ENCODE results near the gene TMEM72. TPM values are rescaled to one million over a fixed set of nuclear protein-coding genes. Genes with fewer than 3 reads are reported as not detected.
A peak's percentile ranks its signal among the peaks of the same experiment; 100 is the strongest.

The TMEM72 gene
- total RNA-seq, 1 experiment from 2014 or later, result not detected

DNA sequence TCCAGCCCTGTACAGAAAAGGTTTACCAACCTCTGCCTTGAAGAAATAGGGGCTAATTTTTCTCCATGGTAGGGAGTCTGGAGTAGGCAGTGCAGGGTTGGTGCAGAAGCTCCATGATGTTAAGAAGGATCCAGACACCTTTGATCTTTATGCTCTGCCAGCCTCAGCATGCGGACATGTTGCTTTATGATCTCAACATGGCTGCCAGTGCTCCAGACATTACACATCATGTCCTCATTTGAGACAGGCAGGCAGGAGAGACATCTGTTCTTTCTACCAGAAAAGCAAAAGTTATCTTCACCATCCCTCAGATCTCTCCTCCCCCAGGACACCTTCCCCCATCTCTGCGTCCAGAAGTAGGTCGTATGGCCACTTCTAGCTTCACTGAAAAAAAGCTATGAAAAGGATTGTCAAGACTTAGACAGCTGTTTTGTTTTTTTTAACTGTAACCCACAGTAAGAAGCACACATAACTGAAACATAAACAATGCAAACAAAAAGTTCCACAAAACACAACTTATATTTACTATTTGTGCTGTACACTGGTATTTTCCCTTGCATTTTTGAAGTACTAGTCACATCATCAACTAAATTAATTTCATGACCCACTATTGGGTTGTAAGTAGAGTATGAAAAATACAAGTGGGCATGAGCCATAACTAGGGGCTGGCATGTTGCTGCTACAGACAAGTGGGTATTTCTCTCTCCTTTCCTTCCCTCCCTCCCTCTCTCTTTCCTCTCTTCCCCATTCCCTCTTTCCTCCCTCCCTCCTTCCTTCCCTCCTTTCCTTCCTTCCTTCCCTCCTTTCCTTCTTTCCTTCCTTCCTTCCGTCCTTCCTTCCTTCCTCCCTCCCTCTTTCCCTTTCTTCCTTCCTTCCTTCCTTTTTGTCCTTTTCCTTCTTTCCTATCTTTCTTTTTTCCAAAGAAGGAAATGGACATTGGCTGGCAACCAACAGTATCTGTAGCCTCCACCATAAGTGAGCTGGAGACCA is 45.9 kb downstream of the TMEM72 start:
- no peaks in the 10 kb centered on the region for H3K9me3 ChIP-seq (ENCODE audit: control insufficient read depth, insufficient read depth, low read depth, low read length)
- H3K4me3 ChIP-seq (ENCODE audit: low read depth in 2 of 2, low read length in 2 of 2), result no peak overlapping the region
- in situ Hi-C loops (cut with HindIII; ENCODE audit: low pct_unique_long_range_greater_than_20kb, low sequenced_read_pairs) (no loop called here), intact Hi-C loops (cut with micrococcal nuclease; ENCODE audit: unreplicated experiment) (no loop called here)
- CTCF ChIA-PET, result no interaction called here
- H3K27me3 ChIP-seq (ENCODE audit: control insufficient read depth, insufficient read depth, low read length), result no peaks in the 10 kb centered on the region
- POLR2A ChIA-PET, result no interaction called here
- H3K4me1 ChIP-seq (ENCODE audit: control insufficient read depth, insufficient read depth, low read length), result peaks cover 26% of the 10 kb centered on the region
- no peak for TF ChIP-seq POLR2AphosphoS5 (IDR thresholded peaks at IDR 0.05; ENCODE audit: low read depth, low read length)
- TF ChIP-seq, protein P1, sequence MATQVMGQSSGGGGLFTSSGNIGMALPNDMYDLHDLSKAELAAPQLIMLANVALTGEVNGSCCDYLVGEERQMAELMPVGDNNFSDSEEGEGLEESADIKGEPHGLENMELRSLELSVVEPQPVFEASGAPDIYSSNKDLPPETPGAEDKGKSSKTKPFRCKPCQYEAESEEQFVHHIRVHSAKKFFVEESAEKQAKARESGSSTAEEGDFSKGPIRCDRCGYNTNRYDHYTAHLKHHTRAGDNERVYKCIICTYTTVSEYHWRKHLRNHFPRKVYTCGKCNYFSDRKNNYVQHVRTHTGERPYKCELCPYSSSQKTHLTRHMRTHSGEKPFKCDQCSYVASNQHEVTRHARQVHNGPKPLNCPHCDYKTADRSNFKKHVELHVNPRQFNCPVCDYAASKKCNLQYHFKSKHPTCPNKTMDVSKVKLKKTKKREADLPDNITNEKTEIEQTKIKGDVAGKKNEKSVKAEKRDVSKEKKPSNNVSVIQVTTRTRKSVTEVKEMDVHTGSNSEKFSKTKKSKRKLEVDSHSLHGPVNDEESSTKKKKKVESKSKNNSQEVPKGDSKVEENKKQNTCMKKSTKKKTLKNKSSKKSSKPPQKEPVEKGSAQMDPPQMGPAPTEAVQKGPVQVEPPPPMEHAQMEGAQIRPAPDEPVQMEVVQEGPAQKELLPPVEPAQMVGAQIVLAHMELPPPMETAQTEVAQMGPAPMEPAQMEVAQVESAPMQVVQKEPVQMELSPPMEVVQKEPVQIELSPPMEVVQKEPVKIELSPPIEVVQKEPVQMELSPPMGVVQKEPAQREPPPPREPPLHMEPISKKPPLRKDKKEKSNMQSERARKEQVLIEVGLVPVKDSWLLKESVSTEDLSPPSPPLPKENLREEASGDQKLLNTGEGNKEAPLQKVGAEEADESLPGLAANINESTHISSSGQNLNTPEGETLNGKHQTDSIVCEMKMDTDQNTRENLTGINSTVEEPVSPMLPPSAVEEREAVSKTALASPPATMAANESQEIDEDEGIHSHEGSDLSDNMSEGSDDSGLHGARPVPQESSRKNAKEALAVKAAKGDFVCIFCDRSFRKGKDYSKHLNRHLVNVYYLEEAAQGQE (IDR thresholded peaks at IDR 0.05; ENCODE audit: insufficient read depth in 1 of 2, low read depth in 2 of 2, low read length in 1 of 2), result no peak
- no peak for TF ChIP-seq TCF7L2 (IDR thresholded peaks at IDR 0.05; ENCODE audit: low read depth, low read length)
- no peak for TF ChIP-seq SIN3A (IDR thresholded peaks at IDR 0.05; ENCODE audit: borderline replicate concordance, insufficient read depth, low read depth, low read length)
- no TSS peak for BruUV-seq (replicated peaks)
- DNase-seq (ENCODE audit: low read depth, low spot score) (no peak), ATAC-seq (no peak)
- no peaks in the 10 kb centered on the region for H3K36me3 ChIP-seq (ENCODE audit: control insufficient read depth, insufficient read depth, low read length)
- no peak overlapping the region for H3K27ac ChIP-seq (ENCODE audit: low read length)

DNA sequence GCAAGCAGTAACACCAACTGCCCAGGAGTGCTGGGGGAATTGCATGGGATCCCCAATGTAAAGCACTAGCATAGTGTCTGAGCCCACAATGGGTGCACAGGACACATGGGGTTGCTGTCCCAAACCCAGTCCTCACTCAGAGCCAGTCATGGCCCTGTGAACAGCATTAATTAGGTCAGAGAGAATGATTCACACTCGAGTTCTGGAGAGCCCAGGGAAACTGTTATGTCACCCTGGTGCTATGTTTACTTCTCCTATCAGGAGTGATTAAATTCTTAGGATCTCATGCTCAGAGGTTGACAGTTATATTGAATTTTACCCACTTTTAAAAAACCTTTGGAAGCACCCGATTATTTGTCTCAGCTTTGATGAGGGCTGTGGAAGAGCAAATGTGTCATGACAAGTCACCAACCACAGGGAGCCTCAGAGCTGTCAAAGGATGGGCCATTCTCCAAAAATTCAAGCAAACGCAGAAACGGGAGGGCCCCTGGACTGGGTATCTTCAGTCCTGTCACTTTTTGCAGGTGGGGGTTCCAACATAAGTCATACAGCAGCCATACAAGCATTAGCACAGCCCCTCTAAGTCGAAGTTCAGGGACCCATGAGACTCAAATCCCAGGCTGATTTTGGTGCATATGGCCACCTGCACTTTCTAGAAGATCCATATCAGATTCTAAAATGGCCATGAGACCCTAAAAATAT is 47.2 kb downstream of the TMEM72 start:
- in situ Hi-C loops (cut with HindIII; ENCODE audit: low pct_unique_long_range_greater_than_20kb, low sequenced_read_pairs), result no loop called here

More for the DNA sequence above, 47.2 kb downstream of the TMEM72 start:
- BruUV-seq (replicated peaks), result no TSS peak
- Histone ChIP-seq H3K27ac (ENCODE audit: low read length) (peak overlapping the region; percentile 85), H3K36me3 (ENCODE audit: control insufficient read depth, insufficient read depth, low read length) (no peaks in the 10 kb centered on the region), H3K27me3 (ENCODE audit: control insufficient read depth, insufficient read depth, low read length) (no peaks in the 10 kb centered on the region), H3K4me3 (ENCODE audit: low read depth in 2 of 2, low read length in 2 of 2) (peak overlapping the region; percentile 73 to 78), H3K4me1 (ENCODE audit: control insufficient read depth, insufficient read depth, low read length) (peaks cover 28% of the 10 kb centered on the region), H3K9me3 (ENCODE audit: control insufficient read depth, insufficient read depth, low read depth, low read length) (no peaks in the 10 kb centered on the region)
- POLR2A ChIA-PET, result no interaction called here
- ATAC-seq, result no peak
- CTCF ChIA-PET, result no interaction called here
- intact Hi-C loops (cut with micrococcal nuclease; ENCODE audit: unreplicated experiment), result no loop called here
- TF ChIP-seq, protein P1 (IDR thresholded peaks at IDR 0.05; ENCODE audit: insufficient read depth in 1 of 2, low read depth in 2 of 2, low read length in 1 of 2), result no peak
- TF ChIP-seq POLR2AphosphoS5 (IDR thresholded peaks at IDR 0.05; ENCODE audit: low read depth, low read length) (no peak), TCF7L2 (IDR thresholded peaks at IDR 0.05; ENCODE audit: low read depth, low read length) (no peak), SIN3A (IDR thresholded peaks at IDR 0.05; ENCODE audit: borderline replicate concordance, insufficient read depth, low read depth, low read length) (no peak)
- TF ChIP-seq, protein P2, sequence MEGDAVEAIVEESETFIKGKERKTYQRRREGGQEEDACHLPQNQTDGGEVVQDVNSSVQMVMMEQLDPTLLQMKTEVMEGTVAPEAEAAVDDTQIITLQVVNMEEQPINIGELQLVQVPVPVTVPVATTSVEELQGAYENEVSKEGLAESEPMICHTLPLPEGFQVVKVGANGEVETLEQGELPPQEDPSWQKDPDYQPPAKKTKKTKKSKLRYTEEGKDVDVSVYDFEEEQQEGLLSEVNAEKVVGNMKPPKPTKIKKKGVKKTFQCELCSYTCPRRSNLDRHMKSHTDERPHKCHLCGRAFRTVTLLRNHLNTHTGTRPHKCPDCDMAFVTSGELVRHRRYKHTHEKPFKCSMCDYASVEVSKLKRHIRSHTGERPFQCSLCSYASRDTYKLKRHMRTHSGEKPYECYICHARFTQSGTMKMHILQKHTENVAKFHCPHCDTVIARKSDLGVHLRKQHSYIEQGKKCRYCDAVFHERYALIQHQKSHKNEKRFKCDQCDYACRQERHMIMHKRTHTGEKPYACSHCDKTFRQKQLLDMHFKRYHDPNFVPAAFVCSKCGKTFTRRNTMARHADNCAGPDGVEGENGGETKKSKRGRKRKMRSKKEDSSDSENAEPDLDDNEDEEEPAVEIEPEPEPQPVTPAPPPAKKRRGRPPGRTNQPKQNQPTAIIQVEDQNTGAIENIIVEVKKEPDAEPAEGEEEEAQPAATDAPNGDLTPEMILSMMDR (IDR thresholded peaks at IDR 0.05), result no peak
- no peak for DNase-seq (ENCODE audit: low read depth, low spot score)
